ENCODE results near the gene DDX11.
"Not testable (repeated sequence)": the region's sequence is repeated elsewhere in the genome, so short reads cannot be mapped to it uniquely, and the experiment has no call there.

DNA sequence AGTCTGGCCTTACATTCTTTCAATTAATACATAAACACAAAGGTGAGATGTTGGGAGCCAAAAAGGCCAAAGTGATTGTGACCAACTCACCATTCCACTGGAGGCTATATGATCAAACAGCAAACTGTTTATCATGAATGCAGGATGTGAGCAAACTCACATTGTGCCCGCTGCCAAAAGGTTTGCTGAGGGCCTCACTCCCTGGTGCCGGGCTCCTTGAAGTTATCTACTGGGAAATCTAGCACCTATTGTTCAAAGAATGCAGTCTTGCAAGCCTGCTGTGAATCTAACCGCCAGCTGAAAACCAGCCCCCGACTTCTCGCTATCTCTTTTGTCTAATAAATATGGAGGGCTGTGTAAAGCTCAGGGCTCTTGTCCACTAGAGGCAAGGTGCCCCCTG, 46.7 kb upstream of the DDX11 start:
- TF ChIP-seq POLR2A, POLR2AphosphoS5 (IDR thresholded peaks at IDR 0.05; ENCODE audit: low read depth, low read length): not testable (repeated sequence)
